Mesenchymal stem cell (in vitro differentiated cells and primary cell): ENCODE measurements around the gene ME3.

Experiments
- DNase-seq: peaks from one replicate; pipeline ENCODE4 v3.0.0-alpha.2; 2013
- H2AFZ ChIP-seq: one replicate; pipeline ENCODE4 v1.6.1; 2013; ENCODE audit warnings: low read depth, mild to moderate bottlenecking, control low read depth, inconsistent platforms, low read length, moderate library complexity
- H2AK5ac ChIP-seq: 2 replicates; pipeline ENCODE4 v1.6.1; 2013; ENCODE audit warnings: low read length, moderate library complexity, mild to moderate bottlenecking, inconsistent platforms; ENCODE audit not compliant: severe bottlenecking
- H2BK120ac ChIP-seq: one replicate; pipeline ENCODE4 v1.6.1; 2013; ENCODE audit warnings: low read depth, mild to moderate bottlenecking, inconsistent platforms, low read length, moderate library complexity
- H2BK12ac ChIP-seq, 2 experiments: one replicate each; pipeline ENCODE4 v1.6.1; 2013; ENCODE audit warnings: inconsistent platforms in 2 of 2, low read length in 2 of 2, mild to moderate bottlenecking in 2 of 2, moderate library complexity in 2 of 2, control low read depth in 1 of 2
- H2BK15ac ChIP-seq: one replicate; pipeline ENCODE4 v1.6.1; 2013; ENCODE audit warnings: mild to moderate bottlenecking, low read depth, inconsistent platforms; ENCODE audit not compliant: poor library complexity, severe bottlenecking
- H2BK5ac ChIP-seq: 2 replicates; pipeline ENCODE4 v1.6.1; 2013; ENCODE audit warnings: low read depth, mild to moderate bottlenecking, low read length, control low read depth, inconsistent platforms; ENCODE audit not compliant: poor library complexity, severe bottlenecking
- H3K14ac ChIP-seq, 2 experiments: one replicate each; pipeline ENCODE4 v1.6.1; 2013; ENCODE audit warnings: inconsistent platforms in 2 of 2, low read length in 2 of 2, control low read depth in 1 of 2, mild to moderate bottlenecking in 1 of 2, moderate library complexity in 1 of 2
- H3K18ac ChIP-seq, 2 experiments: one replicate each; pipeline ENCODE4 v1.6.1; 2013; ENCODE audit warnings: inconsistent platforms in 2 of 2, low read length in 2 of 2, control low read depth in 1 of 2, low read depth in 1 of 2, mild to moderate bottlenecking in 1 of 2
- H3K23ac ChIP-seq, 2 experiments: one replicate each; pipeline ENCODE4 v1.6.1; 2013; ENCODE audit warnings: inconsistent platforms in 2 of 2, low read length in 2 of 2, mild to moderate bottlenecking in 2 of 2, moderate library complexity in 2 of 2, control low read depth in 1 of 2
- H3K27ac ChIP-seq: 2 replicates; pipeline ENCODE4 v1.5.1; 2013; ENCODE audit warnings: mild to moderate bottlenecking, moderate library complexity, low read length, control low read depth, inconsistent platforms; ENCODE audit not compliant: poor library complexity, severe bottlenecking
- H3K27me3 ChIP-seq, 2 experiments: 2 replicates each; pipeline versions ENCODE4 v1.6.1 to v1.7.0; 2013; ENCODE audit warnings: low read length in 2 of 2, mild to moderate bottlenecking in 2 of 2, moderate library complexity in 2 of 2, control low read depth in 1 of 2, inconsistent platforms in 1 of 2; ENCODE audit not compliant: control insufficient read depth in 1 of 2, insufficient read depth in 1 of 2
- H3K36me3 ChIP-seq, 2 experiments: 2 replicates each; pipeline versions ENCODE4 v1.6.1 to v1.7.0; 2013; ENCODE audit warnings: low read length in 2 of 2, control low read depth in 1 of 2, inconsistent platforms in 1 of 2, low read depth in 1 of 2, mild to moderate bottlenecking in 1 of 2; ENCODE audit not compliant: insufficient read depth in 2 of 2, control insufficient read depth in 1 of 2
- H3K4ac ChIP-seq, 2 experiments: one replicate each; pipeline ENCODE4 v1.6.1; 2013; ENCODE audit warnings: inconsistent platforms in 2 of 2, low read length in 2 of 2, mild to moderate bottlenecking in 2 of 2, moderate library complexity in 2 of 2, control low read depth in 1 of 2, low read depth in 1 of 2
- H3K4me1 ChIP-seq: 2 replicates; pipeline ENCODE4 v1.6.1; 2013; ENCODE audit warnings: low read depth, low read length, control low read depth; ENCODE audit not compliant: control insufficient read depth, insufficient read depth
- H3K4me2 ChIP-seq: 2 replicates; pipeline ENCODE4 v1.6.1; 2013; ENCODE audit warnings: low read length, mild to moderate bottlenecking, inconsistent platforms; ENCODE audit not compliant: poor library complexity, severe bottlenecking
- H3K4me3 ChIP-seq, 2 experiments: 2 replicates each; pipeline versions ENCODE4 v1.5.1 to v1.7.0; 2013; ENCODE audit warnings: low read length in 2 of 2, mild to moderate bottlenecking in 2 of 2, control low read depth in 1 of 2, low read depth in 1 of 2; ENCODE audit not compliant: insufficient read depth in 1 of 2
- H3K79me1 ChIP-seq: replicated peaks from 2 replicates; pipeline ENCODE4 v1.6.1; 2013; ENCODE audit warnings: mild to moderate bottlenecking, control low read depth, low read length, inconsistent platforms; ENCODE audit not compliant: poor library complexity, severe bottlenecking
- H3K9ac ChIP-seq: 2 replicates; pipeline ENCODE4 v1.7.0; 2013; ENCODE audit warnings: mild to moderate bottlenecking, low read length, moderate library complexity
- H3K9me3 ChIP-seq: 2 replicates; pipeline ENCODE4 v1.7.0; 2013; ENCODE audit warnings: mild to moderate bottlenecking, low read length; ENCODE audit not compliant: control insufficient read depth
- H4K8ac ChIP-seq: one replicate; pipeline ENCODE4 v1.6.1; 2013; ENCODE audit warnings: inconsistent platforms, mild to moderate bottlenecking, low read length, moderate library complexity
- H4K91ac ChIP-seq: one replicate; pipeline ENCODE4 v1.6.1; 2013; ENCODE audit warnings: mild to moderate bottlenecking, low read length, inconsistent platforms
- WGBS: methylation state at CpG from one replicate; pipeline ENCODE4 v1.1.7; 2013; ENCODE audit warnings: mixed read lengths; 5-methylcytosine and 5-hydroxymethylcytosine counted together

Gene ME3

GRCh38 chr11:86475027-86475426 lies 197.4 kb downstream of the ME3 start:
- 96% methylated on average over 2 of the region's 3 CpGs for WGBS
- peak overlapping the region in 1 of 2 experiments; percentile 79 for H3K18ac ChIP-seq
- H3K79me1 ChIP-seq = no peaks in the 10 kb centered on the region
- no peaks in the 10 kb centered on the region for H3K9me3 ChIP-seq
- no peak overlapping the region for H2BK120ac ChIP-seq
- H4K8ac ChIP-seq = no peak overlapping the region
- no peaks in the 10 kb centered on the region for H3K27me3 ChIP-seq
- peak overlapping the region; percentile 75 to 90 for H2BK12ac ChIP-seq
- no peak overlapping the region for H3K14ac ChIP-seq
- H3K4me2 ChIP-seq = no peak overlapping the region
- H4K91ac ChIP-seq = no peak overlapping the region
- DNase-seq = no peak
- H2BK15ac ChIP-seq = peak overlapping the region; percentile 83
- no peak overlapping the region for H3K4me3 ChIP-seq
- no peaks in the 10 kb centered on the region for H3K36me3 ChIP-seq
- no peak overlapping the region for H3K9ac ChIP-seq
- no peak overlapping the region for H2BK5ac ChIP-seq
- H2AFZ ChIP-seq = no peak overlapping the region
- H3K27ac ChIP-seq = no peak overlapping the region
- peak overlapping the region; percentile 53 for H2AK5ac ChIP-seq
- H3K23ac ChIP-seq = no peak overlapping the region
- no peaks in the 10 kb centered on the region for H3K4me1 ChIP-seq
- peak overlapping the region in 1 of 2 experiments; percentile 69 for H3K4ac ChIP-seq

GRCh38 chr11:86473991-86474833 lies 198.2 kb downstream of the ME3 start:
- H2AFZ ChIP-seq = no peak overlapping the region
- H3K4me2 ChIP-seq = no peak overlapping the region
- no peaks in the 10 kb centered on the region for H3K27me3 ChIP-seq
- H2BK15ac ChIP-seq = peak overlapping the region; percentile 29
- no peaks in the 10 kb centered on the region for H3K36me3 ChIP-seq
- H3K14ac ChIP-seq = no peak overlapping the region
- no peak overlapping the region for H2BK120ac ChIP-seq
- H3K79me1 ChIP-seq = no peaks in the 10 kb centered on the region
- H3K27ac ChIP-seq = no peak overlapping the region
- peaks cover 2% of the 10 kb centered on the region for H3K4me1 ChIP-seq
- peak overlapping the region; percentile 59 to 95 for H2BK12ac ChIP-seq
- no peak overlapping the region for H2BK5ac ChIP-seq
- no peak overlapping the region for H3K23ac ChIP-seq
- no peak overlapping the region for H3K4me3 ChIP-seq
- peak overlapping the region; percentile 41 for H2AK5ac ChIP-seq
- no peaks in the 10 kb centered on the region for H3K9me3 ChIP-seq
- peak; percentile 63 for DNase-seq
- peak overlapping the region; percentile 44 to 56 for H3K18ac ChIP-seq
- no peak overlapping the region for H3K9ac ChIP-seq
- peak overlapping the region; percentile 4 for H4K91ac ChIP-seq
- H4K8ac ChIP-seq = peak overlapping the region; percentile 13
- 86% methylated on average over 10 of the region's 10 CpGs for WGBS
- H3K4ac ChIP-seq = peak overlapping the region in 1 of 2 experiments; percentile 45

- Histone ChIP-seq H3K4me2 (no peak overlapping the region), H3K79me1 (no peaks in the 10 kb centered on the region), H2BK120ac (no peak overlapping the region), H3K27me3 (no peaks in the 10 kb centered on the region), H3K9ac (no peak overlapping the region), H4K8ac (no peak overlapping the region), H3K27ac (no peak overlapping the region), H3K14ac (peak overlapping the region in 1 of 2 experiments; percentile 87), H2BK5ac (peak overlapping the region; percentile 9), H3K9me3 (no peaks in the 10 kb centered on the region), H4K91ac (no peak overlapping the region), H2AFZ (no peak overlapping the region), H2AK5ac (peak overlapping the region; percentile 73), H3K36me3 (peaks cover 0 to 3% of the 10 kb centered on the region in 2 experiments), H2BK15ac (no peak overlapping the region), H3K18ac (peak overlapping the region in 1 of 2 experiments; percentile 70), H3K4ac (no peak overlapping the region), H3K4me3 (no peak overlapping the region), H3K23ac (no peak overlapping the region), H3K4me1 (peaks cover 9% of the 10 kb centered on the region), H2BK12ac (peak overlapping the region in 1 of 2 experiments; percentile 91)
- WGBS = 92% methylated on average over 5 of the region's 5 CpGs
- DNase-seq = peak; percentile 20
Observed at GRCh38 chr11:86469491-86470388, 202.7 kb downstream of the ME3 start.

GRCh38 chr11:86468169-86468568 lies 204.2 kb downstream of the ME3 start:
- H2BK15ac ChIP-seq = no peak overlapping the region
- H3K23ac ChIP-seq = no peak overlapping the region
- no peak overlapping the region for H3K27ac ChIP-seq
- no peak overlapping the region for H3K14ac ChIP-seq
- no peak overlapping the region for H2BK12ac ChIP-seq
- H3K79me1 ChIP-seq = no peaks in the 10 kb centered on the region
- H3K27me3 ChIP-seq = no peaks in the 10 kb centered on the region
- no peaks in the 10 kb centered on the region for H3K9me3 ChIP-seq
- no peak overlapping the region for H2AK5ac ChIP-seq
- H2BK5ac ChIP-seq = no peak overlapping the region
- no peak overlapping the region for H4K8ac ChIP-seq
- no peak overlapping the region for H4K91ac ChIP-seq
- no peak overlapping the region for H3K4ac ChIP-seq
- H3K18ac ChIP-seq = no peak overlapping the region
- no peak overlapping the region for H3K4me3 ChIP-seq
- no peak overlapping the region for H2AFZ ChIP-seq
- peaks cover 11% of the 10 kb centered on the region for H3K4me1 ChIP-seq
- no peak overlapping the region for H3K9ac ChIP-seq
- H2BK120ac ChIP-seq = no peak overlapping the region
- no peak for DNase-seq
- no peak overlapping the region for H3K4me2 ChIP-seq
- WGBS = no CpG with 5 or more reads among the region's 1 CpG
- peaks cover 2 to 5% of the 10 kb centered on the region in 2 experiments for H3K36me3 ChIP-seq
